Stimulated activated CD8-positive, alpha-beta memory T cell treated with anti-CD3 and anti-CD28 coated beads, Interleukin-4, amount 100 ng/mL, for 1 hour (primary cell): ENCODE data around the gene FRMPD3.

ENCODE experiments used
- DNase-seq, 2 donors: peaks; one replicate each; pipeline ENCODE4 v3.0.0-alpha.2; 2020; ENCODE audit warnings: low read depth in 2 of 2, low spot score in 1 of 2

FRMPD3 gene

GRCh38 chrX:107477406-107477805 lies 28.0 kb downstream of the FRMPD3 start:
- DNase-seq, result no peak

GRCh38 chrX:107480272-107480671 lies 30.8 kb downstream of the FRMPD3 start:
- no peak for DNase-seq

DNA sequence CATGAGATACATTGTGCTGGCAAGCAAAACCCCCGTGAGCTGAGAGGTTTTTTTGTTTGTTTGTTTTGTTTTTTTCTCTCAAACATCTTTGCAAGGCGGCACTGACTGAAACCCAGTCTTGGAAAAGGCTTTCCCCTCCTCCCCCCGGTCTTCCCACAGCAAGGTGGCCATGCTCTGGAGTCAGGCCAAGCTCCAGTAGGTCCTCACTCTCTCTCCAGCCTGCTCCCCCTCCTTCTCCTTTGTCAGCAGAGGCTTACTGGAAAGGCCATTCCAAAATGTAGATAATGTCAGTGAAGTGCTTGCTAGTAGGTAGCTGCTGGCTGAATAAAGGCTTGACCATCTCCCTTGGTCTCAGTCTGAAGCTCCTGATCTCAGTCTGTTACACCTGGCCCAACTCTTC lies 32.6 kb downstream of the FRMPD3 start:
- DNase-seq, result no peak

DNA sequence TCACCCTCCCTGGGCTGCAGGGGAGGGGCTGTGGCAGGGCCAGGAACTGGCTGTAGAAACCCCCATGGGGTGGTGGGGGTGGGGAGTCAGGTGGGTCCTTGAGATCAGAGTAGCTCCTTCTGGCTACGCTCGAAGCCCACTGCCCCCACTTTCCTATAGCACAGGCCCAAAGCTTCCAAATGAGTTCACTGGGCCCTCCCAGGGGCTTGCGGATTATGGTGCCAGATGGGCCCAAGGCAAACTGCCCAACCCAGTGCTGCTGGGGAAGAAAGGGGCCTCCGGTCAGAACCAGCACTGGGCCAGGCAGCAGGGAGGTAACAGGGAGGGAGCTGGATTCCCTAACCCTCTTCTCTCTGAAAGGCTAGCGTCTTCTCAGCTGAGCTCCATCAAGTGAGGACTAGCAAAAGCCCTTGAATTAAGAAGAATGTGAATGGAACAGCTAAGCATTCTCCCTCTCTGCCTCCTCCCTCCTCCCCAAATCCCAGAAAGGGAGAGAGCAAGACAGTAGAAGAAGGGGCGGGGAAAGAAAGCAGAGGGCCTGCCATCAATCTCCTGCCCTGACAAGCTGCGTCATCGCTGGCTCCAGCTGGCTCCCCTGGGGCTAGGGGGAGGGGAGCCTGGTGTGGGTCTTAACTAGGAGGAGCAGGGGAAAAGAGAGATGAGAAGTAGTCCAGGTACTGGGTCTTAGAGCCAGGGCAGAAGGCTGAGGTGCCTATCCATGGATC lies 34.7 kb downstream of the FRMPD3 start:
- DNase-seq, result no peak

GRCh38 chrX:107485013-107485412 lies 35.6 kb downstream of the FRMPD3 start:
- DNase-seq, result no peak

DNA sequence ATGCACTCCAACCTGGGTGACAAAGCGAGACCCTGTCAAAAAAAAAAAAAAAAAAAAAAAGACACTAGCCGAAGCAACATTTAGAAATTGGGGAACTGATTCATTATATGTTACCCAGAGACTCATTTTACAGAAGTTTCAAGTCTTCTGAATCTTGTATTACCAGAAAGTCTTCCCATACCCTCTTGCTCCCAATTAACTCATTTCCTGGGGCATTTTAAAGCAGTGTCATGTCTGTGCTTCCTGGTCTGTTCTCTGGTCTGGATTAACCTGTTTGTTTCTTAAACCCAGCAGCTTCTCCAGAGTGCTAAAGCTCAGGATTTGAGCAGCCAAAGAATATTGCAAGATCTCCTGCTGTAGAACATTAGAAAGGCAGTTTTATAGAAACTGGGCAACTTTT lies 43.7 kb downstream of the FRMPD3 start:
- no peak for DNase-seq

DNA sequence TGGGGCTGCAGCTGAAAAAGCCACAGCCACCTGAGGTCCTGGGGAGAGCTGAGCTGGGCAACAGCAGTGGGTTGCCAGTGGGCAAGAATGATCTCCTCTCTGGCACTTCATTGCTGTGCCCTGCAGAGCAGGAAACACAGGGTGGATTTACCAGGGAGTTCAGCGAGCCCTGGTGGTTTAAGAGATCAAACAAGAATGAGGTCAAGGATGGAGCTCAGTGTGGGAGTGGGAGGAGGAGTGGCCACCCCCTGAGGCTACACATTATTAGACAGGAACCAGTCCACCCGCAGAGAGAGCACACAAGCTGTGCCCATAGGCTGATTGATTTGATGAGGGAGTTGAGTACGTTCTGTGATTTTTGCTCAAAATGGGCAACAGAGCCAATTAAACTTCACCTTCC lies 47.3 kb downstream of the FRMPD3 start:
- DNase-seq, result no peak
